Diencephalon (tissue), 1 donor: ENCODE data around the gene TCP11L1. TPM values are rescaled to one million over a fixed set of nuclear protein-coding genes. Genes with fewer than 3 reads are reported as not detected.

Experiments
- small RNA-seq: library from RNA; depleted of rRNA; stranded (forward); fragments of <200 nt; gene quantifications from one replicate; pipeline ENCODE3, GENCODE V24; 2014
- total RNA-seq: library from RNA; depleted of rRNA; stranded (reverse); fragments of >200 nt; gene quantifications from one replicate; pipeline ENCODE4 v1.2.3, GENCODE V29; 2014

Gene TCP11L1
- total RNA-seq, result 32.1 TPM

GRCh38 chr11:33039274-33040032 lies at the start of gene TCP11L1:
Gene TCP11L1 (plus strand): TSS chr11:33039572. CDS start chr11:33043774, 4,202 bp downstream.

GRCh38 chr11:33015621-33016551 lies 23.5 kb upstream of the TCP11L1 start, which contains the start of gene DEPDC7:
Gene DEPDC7 (plus strand): TSS chr11:33015878. CDS start chr11:33015956, 78 bp downstream.

Small RNA genes within 50 kb of the gene (small RNA-seq; reads per million reads assigned to genes)
- gene RF00019, result not detected

Other genes starting within 250 kb of the TCP11L1 start
- gene CCDC73, start 244.9 kb upstream of the TCP11L1 start, total RNA-seq, result not detected
- gene PRRG4, start 209.6 kb upstream of the TCP11L1 start, total RNA-seq, result 0.46 TPM
- 57.2 TPM for gene QSER1, start 146.8 kb upstream of the TCP11L1 start, total RNA-seq
- 3.0 TPM for gene DEPDC7, start 23.7 kb upstream of the TCP11L1 start, total RNA-seq
- gene CSTF3, start 121.9 kb downstream of the TCP11L1 start, total RNA-seq, result 76.1 TPM
- 228 TPM for gene HIPK3, start 217.8 kb downstream of the TCP11L1 start, total RNA-seq